ENCODE data around the gene AJAP1. TPM values are rescaled to one million over a fixed set of nuclear protein-coding genes. Genes with fewer than 3 reads are reported as not detected.

AJAP1 gene
- total and polyA plus RNA-seq, 10 of the 15 experiments (the other 5 are each of a cell fraction or from before 2014, with no cell fraction given), result not detected

DNA sequence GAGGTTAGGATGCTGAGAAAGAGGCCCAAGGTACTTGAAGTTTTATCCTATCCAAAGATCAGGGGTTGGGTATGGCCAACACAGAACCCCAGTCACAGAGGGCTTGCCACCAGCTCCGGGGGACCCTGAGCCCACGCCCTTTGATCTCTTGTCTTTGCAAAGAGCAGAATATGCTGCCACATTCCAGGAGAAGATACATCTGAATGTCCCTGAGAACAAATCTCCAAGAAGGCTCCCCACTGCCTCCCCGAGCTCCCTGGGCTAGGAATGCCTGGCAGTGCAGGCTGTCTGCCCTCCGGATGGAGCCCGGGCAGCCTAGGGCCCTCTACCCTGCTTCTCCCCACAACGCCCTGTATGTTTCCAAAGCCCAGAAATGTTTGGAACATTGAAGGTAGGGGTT is 49.2 kb downstream of the AJAP1 start (continued):
- TF ChIP-seq ASH2L (IDR thresholded peaks at IDR 0.05; ENCODE audit: borderline replicate concordance, low read depth), result no peak
- no peak for TF ChIP-seq FOXK2 (IDR thresholded peaks at IDR 0.05)
- TF ChIP-seq RAD21 (IDR thresholded peaks at IDR 0.05; ENCODE audit: insufficient read depth, low read depth, low read length), result no peak
- TF ChIP-seq ZNF384 (IDR thresholded peaks at IDR 0.05; ENCODE audit: borderline replicate concordance, low read depth, low read length), result no peak
- TF ChIP-seq NFYA (IDR thresholded peaks at IDR 0.05; ENCODE audit: borderline replicate concordance, low read depth, low read length), result no peak
- TF ChIP-seq RB1 (IDR thresholded peaks at IDR 0.05; ENCODE audit: borderline replicate concordance), result no peak
- TF ChIP-seq, protein P1, sequence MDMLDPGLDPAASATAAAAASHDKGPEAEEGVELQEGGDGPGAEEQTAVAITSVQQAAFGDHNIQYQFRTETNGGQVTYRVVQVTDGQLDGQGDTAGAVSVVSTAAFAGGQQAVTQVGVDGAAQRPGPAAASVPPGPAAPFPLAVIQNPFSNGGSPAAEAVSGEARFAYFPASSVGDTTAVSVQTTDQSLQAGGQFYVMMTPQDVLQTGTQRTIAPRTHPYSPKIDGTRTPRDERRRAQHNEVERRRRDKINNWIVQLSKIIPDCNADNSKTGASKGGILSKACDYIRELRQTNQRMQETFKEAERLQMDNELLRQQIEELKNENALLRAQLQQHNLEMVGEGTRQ (IDR thresholded peaks at IDR 0.05; ENCODE audit: borderline replicate concordance, low read depth, low read length), result no peak
- TF ChIP-seq, protein P2, sequence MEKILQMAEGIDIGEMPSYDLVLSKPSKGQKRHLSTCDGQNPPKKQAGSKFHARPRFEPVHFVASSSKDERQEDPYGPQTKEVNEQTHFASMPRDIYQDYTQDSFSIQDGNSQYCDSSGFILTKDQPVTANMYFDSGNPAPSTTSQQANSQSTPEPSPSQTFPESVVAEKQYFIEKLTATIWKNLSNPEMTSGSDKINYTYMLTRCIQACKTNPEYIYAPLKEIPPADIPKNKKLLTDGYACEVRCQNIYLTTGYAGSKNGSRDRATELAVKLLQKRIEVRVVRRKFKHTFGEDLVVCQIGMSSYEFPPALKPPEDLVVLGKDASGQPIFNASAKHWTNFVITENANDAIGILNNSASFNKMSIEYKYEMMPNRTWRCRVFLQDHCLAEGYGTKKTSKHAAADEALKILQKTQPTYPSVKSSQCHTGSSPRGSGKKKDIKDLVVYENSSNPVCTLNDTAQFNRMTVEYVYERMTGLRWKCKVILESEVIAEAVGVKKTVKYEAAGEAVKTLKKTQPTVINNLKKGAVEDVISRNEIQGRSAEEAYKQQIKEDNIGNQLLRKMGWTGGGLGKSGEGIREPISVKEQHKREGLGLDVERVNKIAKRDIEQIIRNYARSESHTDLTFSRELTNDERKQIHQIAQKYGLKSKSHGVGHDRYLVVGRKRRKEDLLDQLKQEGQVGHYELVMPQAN (conservative IDR thresholded peaks at IDR 0.05), result no peak

DNA sequence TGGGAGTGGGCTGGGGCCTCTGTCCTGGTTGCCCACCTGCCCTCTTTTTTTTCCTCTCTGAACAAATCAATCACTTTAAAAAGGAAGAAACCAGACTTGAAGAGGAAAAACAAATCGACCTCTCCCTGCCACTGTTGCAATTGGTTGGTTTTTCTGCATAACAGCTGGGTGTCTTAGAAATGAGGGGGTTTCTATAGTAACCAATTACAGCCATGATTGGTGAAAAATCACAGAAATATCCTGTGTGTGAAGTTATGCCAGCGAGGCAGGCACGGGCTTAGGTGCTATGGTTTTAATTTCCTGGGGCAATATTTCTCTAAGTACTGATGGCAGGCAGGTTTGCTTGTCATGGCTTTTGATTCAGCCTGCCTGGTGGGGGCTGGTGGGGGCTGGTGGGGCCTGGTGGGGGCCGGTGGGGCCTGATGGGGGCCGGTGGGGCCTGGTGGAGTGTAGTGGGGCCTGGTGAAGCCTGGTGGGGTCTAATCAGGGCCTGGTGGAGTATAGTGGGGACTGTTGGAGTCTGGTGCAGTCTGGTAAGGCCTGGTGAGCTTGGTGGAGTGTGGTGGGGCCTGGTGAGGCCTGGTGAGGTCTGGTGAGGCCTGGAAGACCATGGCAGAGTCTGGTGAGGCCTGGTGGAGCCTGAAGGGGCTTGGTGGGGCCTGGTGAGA is 54.6 kb downstream of the AJAP1 start:
- Histone ChIP-seq H3K9me3 (replicated peaks; ENCODE audit: control insufficient read depth, insufficient read depth, low read length) (no peaks in the 10 kb centered on the region), H3K27me3 (replicated peaks in 1 of 2; ENCODE audit: control insufficient read depth in 2 of 2, insufficient read depth in 2 of 2, low read length in 1 of 2) (no peaks in the 10 kb centered on the region; a peak in 1 of 4 replicates), H3K9ac (ENCODE audit: control insufficient read depth, insufficient read depth, low read length) (no peak overlapping the region), H3K79me2 (ENCODE audit: control insufficient read depth, insufficient read depth, low read length) (no peaks in the 10 kb centered on the region), H3K27ac (ENCODE audit: control insufficient read depth, insufficient read depth) (no peak overlapping the region), H3K4me1 (ENCODE audit: control insufficient read depth, insufficient read depth, low read length) (no peaks in the 10 kb centered on the region), H4K20me1 (ENCODE audit: control insufficient read depth, insufficient read depth) (no peaks in the 10 kb centered on the region), H2AFZ (ENCODE audit: control insufficient read depth, low read depth, low read length) (no peak overlapping the region), H3K36me3 (ENCODE audit: control insufficient read depth in 2 of 2, insufficient read depth in 2 of 2, low read length in 1 of 2) (no peaks in the 10 kb centered on the region), H3K4me3 (no peak overlapping the region), H3K4me2 (ENCODE audit: control insufficient read depth, insufficient read depth) (no peak overlapping the region)
- intact Hi-C loops (cut with micrococcal nuclease; ENCODE audit: unreplicated experiment) (no loop called here), in situ Hi-C loops (cut with MboI) (no loop called here)
- FAIRE-seq (no peak), DNase-seq (ENCODE audit: low read depth, low spot score) (no peak), ATAC-seq (no peak)
- ChIA-PET POLR2A (no interaction called here), CTCF (no interaction called here), RAD21 (ENCODE audit: unreplicated experiment) (no interaction called here), SMC1A (ENCODE audit: uncharacterized antibody, unreplicated experiment) (no interaction called here)
- WGBS (ENCODE audit: insufficient coverage, insufficient replicate concordance, low lambda C conversion rate, missing lambda C conversion rate), result 0% methylated on average over 3 of the region's 5 CpGs
- BruUV-seq (replicated peaks), result no TSS peak
- TF ChIP-seq PAX8 (IDR thresholded peaks at IDR 0.05) (no peak), WRNIP1 (IDR thresholded peaks at IDR 0.05; ENCODE audit: borderline replicate concordance, low read depth, low read length) (no peak), ATF7 (IDR thresholded peaks at IDR 0.05; ENCODE audit: low read depth) (no peak), BCL11A (IDR thresholded peaks at IDR 0.05; ENCODE audit: low read depth, low read length) (no peak), SIX5 (IDR thresholded peaks at IDR 0.05; ENCODE audit: low read depth, low read length, severe bottlenecking) (no peak), ZNF622 (IDR thresholded peaks at IDR 0.05) (no peak)
- TF ChIP-seq, protein P3, sequence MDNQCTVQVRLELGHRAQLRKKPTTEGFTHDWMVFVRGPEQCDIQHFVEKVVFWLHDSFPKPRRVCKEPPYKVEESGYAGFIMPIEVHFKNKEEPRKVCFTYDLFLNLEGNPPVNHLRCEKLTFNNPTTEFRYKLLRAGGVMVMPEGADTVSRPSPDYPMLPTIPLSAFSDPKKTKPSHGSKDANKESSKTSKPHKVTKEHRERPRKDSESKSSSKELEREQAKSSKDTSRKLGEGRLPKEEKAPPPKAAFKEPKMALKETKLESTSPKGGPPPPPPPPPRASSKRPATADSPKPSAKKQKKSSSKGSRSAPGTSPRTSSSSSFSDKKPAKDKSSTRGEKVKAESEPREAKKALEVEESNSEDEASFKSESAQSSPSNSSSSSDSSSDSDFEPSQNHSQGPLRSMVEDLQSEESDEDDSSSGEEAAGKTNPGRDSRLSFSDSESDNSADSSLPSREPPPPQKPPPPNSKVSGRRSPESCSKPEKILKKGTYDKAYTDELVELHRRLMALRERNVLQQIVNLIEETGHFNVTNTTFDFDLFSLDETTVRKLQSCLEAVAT (IDR thresholded peaks at IDR 0.05), result no peak
- TF ChIP-seq, protein P4, sequence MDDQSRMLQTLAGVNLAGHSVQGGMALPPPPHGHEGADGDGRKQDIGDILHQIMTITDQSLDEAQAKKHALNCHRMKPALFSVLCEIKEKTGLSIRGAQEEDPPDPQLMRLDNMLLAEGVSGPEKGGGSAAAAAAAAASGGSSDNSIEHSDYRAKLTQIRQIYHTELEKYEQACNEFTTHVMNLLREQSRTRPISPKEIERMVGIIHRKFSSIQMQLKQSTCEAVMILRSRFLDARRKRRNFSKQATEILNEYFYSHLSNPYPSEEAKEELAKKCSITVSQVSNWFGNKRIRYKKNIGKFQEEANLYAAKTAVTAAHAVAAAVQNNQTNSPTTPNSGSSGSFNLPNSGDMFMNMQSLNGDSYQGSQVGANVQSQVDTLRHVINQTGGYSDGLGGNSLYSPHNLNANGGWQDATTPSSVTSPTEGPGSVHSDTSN (IDR thresholded peaks at IDR 0.05; ENCODE audit: insufficient replicate concordance, low read depth, low read length), result no peak
